ENCODE data around the gene IMPACT.

DNA sequence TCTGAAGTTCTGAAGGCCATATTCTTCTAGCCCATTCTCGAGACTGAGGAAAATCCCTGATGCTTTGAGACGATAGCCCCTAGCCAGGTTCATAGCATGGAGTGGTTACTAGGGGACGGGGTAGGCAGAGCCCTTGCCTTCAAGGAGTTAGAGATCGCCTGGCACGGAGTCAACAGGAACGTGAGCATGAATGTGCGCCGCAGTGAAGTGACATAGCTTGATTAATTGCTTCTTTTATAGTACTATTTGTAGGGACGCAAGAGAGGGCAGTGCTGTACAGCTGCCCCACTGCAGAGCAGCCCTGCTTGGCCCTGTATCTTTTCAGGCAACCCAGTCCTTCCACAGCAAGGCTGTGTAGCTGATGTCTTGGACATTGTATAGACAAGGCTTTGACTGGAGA, 60.2 kb downstream of the IMPACT start:
- TF ChIP-seq TAF1 (IDR thresholded peaks at IDR 0.05; ENCODE audit: borderline replicate concordance, insufficient read depth, low read length) (no peak), FOXP2 (optimal IDR thresholded peaks at IDR 0.05; ENCODE audit: borderline replicate concordance, extremely low read depth, extremely low read length, insufficient read depth) (no peak), POLR2AphosphoS5 (IDR thresholded peaks at IDR 0.05; ENCODE audit: low read depth, low read length) (no peak), SIN3A (IDR thresholded peaks at IDR 0.05; ENCODE audit: borderline replicate concordance, insufficient read depth, low read length) (no peak)
- TF ChIP-seq, protein P1, sequence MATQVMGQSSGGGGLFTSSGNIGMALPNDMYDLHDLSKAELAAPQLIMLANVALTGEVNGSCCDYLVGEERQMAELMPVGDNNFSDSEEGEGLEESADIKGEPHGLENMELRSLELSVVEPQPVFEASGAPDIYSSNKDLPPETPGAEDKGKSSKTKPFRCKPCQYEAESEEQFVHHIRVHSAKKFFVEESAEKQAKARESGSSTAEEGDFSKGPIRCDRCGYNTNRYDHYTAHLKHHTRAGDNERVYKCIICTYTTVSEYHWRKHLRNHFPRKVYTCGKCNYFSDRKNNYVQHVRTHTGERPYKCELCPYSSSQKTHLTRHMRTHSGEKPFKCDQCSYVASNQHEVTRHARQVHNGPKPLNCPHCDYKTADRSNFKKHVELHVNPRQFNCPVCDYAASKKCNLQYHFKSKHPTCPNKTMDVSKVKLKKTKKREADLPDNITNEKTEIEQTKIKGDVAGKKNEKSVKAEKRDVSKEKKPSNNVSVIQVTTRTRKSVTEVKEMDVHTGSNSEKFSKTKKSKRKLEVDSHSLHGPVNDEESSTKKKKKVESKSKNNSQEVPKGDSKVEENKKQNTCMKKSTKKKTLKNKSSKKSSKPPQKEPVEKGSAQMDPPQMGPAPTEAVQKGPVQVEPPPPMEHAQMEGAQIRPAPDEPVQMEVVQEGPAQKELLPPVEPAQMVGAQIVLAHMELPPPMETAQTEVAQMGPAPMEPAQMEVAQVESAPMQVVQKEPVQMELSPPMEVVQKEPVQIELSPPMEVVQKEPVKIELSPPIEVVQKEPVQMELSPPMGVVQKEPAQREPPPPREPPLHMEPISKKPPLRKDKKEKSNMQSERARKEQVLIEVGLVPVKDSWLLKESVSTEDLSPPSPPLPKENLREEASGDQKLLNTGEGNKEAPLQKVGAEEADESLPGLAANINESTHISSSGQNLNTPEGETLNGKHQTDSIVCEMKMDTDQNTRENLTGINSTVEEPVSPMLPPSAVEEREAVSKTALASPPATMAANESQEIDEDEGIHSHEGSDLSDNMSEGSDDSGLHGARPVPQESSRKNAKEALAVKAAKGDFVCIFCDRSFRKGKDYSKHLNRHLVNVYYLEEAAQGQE (IDR thresholded peaks at IDR 0.05; ENCODE audit: insufficient read depth in 1 of 2, low read depth in 2 of 2, low read length in 2 of 2): no peak
